Tibial nerve (tissue), 4 donors: ENCODE data around the gene OR2AT4. TPM values are rescaled to one million over a fixed set of nuclear protein-coding genes. Genes with fewer than 3 reads are reported as not detected.
"Not testable (repeated sequence)": the region's sequence is repeated elsewhere in the genome, so short reads cannot be mapped to it uniquely, and the experiment has no call there.

Experiments used
- DNase-seq, 2 donors: peaks; one replicate each; pipeline ENCODE4 v3.0.0-alpha.2; 2019; ENCODE audit warnings: low spot score in 2 of 2
- H3K27ac ChIP-seq, 4 donors: fragments of 200-600 bp; sonication (generic) in 3 of 4; one replicate each; pipeline ENCODE4 v1.5.1; 2017 to 2019; ENCODE audit warnings: mild to moderate bottlenecking in 1 of 4
- H3K27me3 ChIP-seq, 2 donors: fragments of 200-600 bp; sonication (generic) in 1 of 2; one replicate each; pipeline versions ENCODE4 v1.5.1 to v1.6.0; 2017 to 2019
- H3K36me3 ChIP-seq, 3 donors: fragments of 200-600 bp; sonication (generic); one replicate each; pipeline ENCODE4 v1.5.1; 2018 to 2019
- H3K4me1 ChIP-seq, 4 donors: fragments of 200-600 bp; sonication (generic) in 3 of 4; one replicate each; pipeline ENCODE4 v1.5.1; 2017 to 2019
- H3K4me3 ChIP-seq, 4 donors: fragments of 200-600 bp; sonication (generic) in 3 of 4; one replicate each; pipeline ENCODE4 v1.5.1; 2017 to 2019; ENCODE audit warnings: mild to moderate bottlenecking in 1 of 4, moderate library complexity in 1 of 4
- H3K9me3 ChIP-seq, 4 donors: fragments of 200-600 bp; sonication (generic) in 3 of 4; one replicate each; pipeline ENCODE4 v1.5.1; 2017 to 2019
- CTCF ChIP-seq, 5 experiments: fragments of 200-600 bp in 3 of 5; fragments of 450-650 bp in 2 of 5; sonication (generic) in 3 of 5; IDR thresholded peaks; one replicate each; pipeline ENCODE4 v1.5.1; 2016 to 2019; ENCODE audit warnings: antibody characterized with exemption in 5 of 5, mild to moderate bottlenecking in 3 of 5, moderate library complexity in 2 of 5
- EP300 ChIP-seq, 2 donors: sonication (generic); formaldehyde crosslinking; IDR thresholded peaks; one replicate each; pipeline ENCODE4 v1.6.1; 2017; ENCODE audit warnings: antibody characterized with exemption in 2 of 2, mild to moderate bottlenecking in 1 of 2
- POLR2A ChIP-seq, 2 donors: fragments of 450-650 bp; IDR thresholded peaks; one replicate each; pipeline ENCODE4 v1.6.1; 2017; ENCODE audit warnings: antibody characterized with exemption in 2 of 2, mild to moderate bottlenecking in 2 of 2, moderate library complexity in 2 of 2
- WGBS, 2 donors: methylation state at CpG; one replicate each; pipeline ENCODE4 v1.1.5; 2018; 5-methylcytosine and 5-hydroxymethylcytosine counted together
- total RNA-seq, 4 donors: library from RNA; depleted of rRNA; stranded (reverse); fragments of >200 nt; gene quantifications; one replicate each; pipeline ENCODE4 v1.1.0, GENCODE V29; 2016

The OR2AT4 gene
- total RNA-seq, 4 donors from 2014 or later: 0.87 to 2.3 (median 1.5) TPM

GRCh38 chr11:75105462-75105925 is 8.8 kb upstream of the OR2AT4 start:
- WGBS, 2 donors: 48 to 59% methylated on average over 9 of the region's 9 CpGs
- H3K4me1 ChIP-seq: no peaks in the 10 kb centered on the region
- DNase-seq: no peak
- H3K9me3 ChIP-seq: peaks cover 0 to 10% (median 4%) of the 10 kb centered on the region in 4 donors
- TF ChIP-seq CTCF (IDR thresholded peaks at IDR 0.05) (no peak), POLR2A (IDR thresholded peaks at IDR 0.05) (no peak), EP300 (IDR thresholded peaks at IDR 0.05) (no peak)
- H3K27ac ChIP-seq: no peak overlapping the region
- no peaks in the 10 kb centered on the region for H3K36me3 ChIP-seq
- H3K4me3 ChIP-seq: no peak overlapping the region
- no peaks in the 10 kb centered on the region for H3K27me3 ChIP-seq

DNA sequence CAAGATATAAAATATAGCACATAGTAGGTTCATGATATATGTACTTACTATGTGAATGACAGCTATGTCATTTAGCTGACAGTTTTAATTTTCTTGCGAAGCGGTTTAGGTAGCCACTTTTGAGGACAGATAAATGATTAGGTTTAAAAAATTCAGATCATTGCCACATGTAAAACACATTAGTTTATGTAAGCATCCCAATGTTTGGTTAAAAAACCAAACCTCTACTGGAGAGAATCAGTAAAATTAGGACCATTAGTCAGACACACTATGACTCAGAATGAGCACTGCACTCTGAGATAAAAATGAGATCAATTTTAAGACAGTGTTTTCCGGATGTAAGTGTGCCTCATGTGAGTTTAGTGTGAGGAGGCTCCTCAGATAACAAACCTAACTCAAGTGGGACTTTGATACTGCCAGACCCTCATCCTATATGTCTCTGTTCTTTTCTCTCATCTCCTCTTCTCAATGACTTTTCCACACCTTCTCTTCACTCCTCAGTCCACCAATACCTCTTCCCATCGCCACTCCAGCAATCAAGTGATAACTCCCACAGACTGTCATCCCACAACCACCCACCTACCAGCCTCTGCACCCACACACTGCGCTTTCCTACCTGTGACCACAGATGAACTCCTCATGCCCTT is 6.8 kb upstream of the OR2AT4 start:
- H3K4me3 ChIP-seq: no peak overlapping the region
- DNase-seq: no peak
- TF ChIP-seq CTCF (IDR thresholded peaks at IDR 0.05): no peak
- TF ChIP-seq POLR2A (IDR thresholded peaks at IDR 0.05): no peak
- no peak for TF ChIP-seq EP300 (IDR thresholded peaks at IDR 0.05)
- no peaks in the 10 kb centered on the region for H3K27me3 ChIP-seq
- H3K9me3 ChIP-seq: peaks cover 0 to 7% (median 2%) of the 10 kb centered on the region in 4 donors
- WGBS, 2 donors: 78 to 81% methylated on average over 5 of the region's 5 CpGs
- H3K4me1 ChIP-seq: no peaks in the 10 kb centered on the region
- no peak overlapping the region for H3K27ac ChIP-seq
- H3K36me3 ChIP-seq: no peaks in the 10 kb centered on the region

DNA sequence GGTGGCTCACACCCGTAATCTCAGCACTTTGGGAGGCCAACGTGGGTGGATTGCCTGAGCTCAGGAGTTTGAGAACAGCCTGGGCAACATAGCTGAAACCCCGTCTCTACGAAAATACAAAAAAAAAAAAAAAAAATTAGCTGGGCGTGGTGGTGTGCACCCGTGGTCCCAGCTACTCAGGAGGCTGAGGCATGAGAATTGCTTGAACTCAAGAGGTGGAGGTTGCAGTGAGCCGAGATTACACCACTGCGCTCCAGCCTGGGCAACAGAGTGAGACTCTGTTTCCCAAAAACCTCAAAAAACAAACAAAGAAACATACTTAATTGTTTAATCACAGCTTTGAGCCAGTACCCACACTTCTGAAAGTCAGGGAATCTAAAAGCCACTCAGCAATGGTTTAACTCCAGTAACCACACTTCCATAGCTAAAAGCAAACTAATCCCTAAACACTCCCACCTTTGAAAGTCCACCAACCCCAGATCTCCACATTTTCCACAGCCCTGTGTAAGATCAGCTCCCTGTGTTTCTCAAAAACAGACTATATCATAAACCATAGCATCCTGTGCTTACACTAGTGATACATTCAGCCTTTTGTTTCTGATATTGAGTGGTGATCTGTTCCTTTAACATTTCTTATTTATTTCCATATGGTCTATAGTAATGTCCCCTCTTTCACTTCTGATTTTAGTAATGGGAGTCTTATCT is 4.9 kb upstream of the OR2AT4 start:
- peaks cover 0 to 7% (median 2%) of the 10 kb centered on the region in 4 donors for H3K9me3 ChIP-seq
- no peak for TF ChIP-seq POLR2A (IDR thresholded peaks at IDR 0.05)
- TF ChIP-seq EP300 (IDR thresholded peaks at IDR 0.05): no peak
- no peak overlapping the region for H3K27ac ChIP-seq
- DNase-seq: no peak
- 83 to 85% methylated on average over 8 of the region's 8 CpGs for WGBS, 2 donors
- no peaks in the 10 kb centered on the region for H3K36me3 ChIP-seq
- H3K27me3 ChIP-seq: no peaks in the 10 kb centered on the region
- no peak overlapping the region for H3K4me3 ChIP-seq
- H3K4me1 ChIP-seq: no peaks in the 10 kb centered on the region

DNA sequence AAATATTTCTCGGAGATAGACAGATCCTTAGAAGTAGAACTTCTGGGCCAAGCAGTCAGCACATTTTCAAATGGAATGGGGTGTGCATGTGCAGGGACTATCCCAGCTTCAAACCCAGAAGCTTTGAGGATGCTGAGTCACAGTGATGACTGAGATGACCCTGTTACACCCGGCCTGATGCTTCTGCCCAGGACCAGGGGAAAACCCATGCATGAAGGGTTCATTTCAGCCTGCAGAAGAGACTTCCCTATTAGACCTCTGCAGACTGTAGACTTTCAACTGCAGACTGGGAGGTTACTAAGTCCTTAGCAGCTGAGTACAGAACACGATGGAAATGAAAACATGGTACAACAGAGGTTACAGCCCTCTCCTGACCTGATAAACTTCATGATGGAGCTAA is 3.6 kb upstream of the OR2AT4 start:
- peaks cover 0 to 7% (median 2%) of the 10 kb centered on the region in 4 donors for H3K9me3 ChIP-seq
- no peaks in the 10 kb centered on the region for H3K4me1 ChIP-seq
- H3K4me3 ChIP-seq: no peak overlapping the region
- 35 to 43% methylated on average over 3 of the region's 3 CpGs for WGBS, 2 donors
- H3K27ac ChIP-seq: no peak overlapping the region
- DNase-seq: no peak
- H3K27me3 ChIP-seq: no peaks in the 10 kb centered on the region
- no peaks in the 10 kb centered on the region for H3K36me3 ChIP-seq
- TF ChIP-seq EP300 (IDR thresholded peaks at IDR 0.05): no peak
- no peak for TF ChIP-seq CTCF (IDR thresholded peaks at IDR 0.05)
- no peak for TF ChIP-seq POLR2A (IDR thresholded peaks at IDR 0.05)

GRCh38 chr11:75099635-75100034 is 3.0 kb upstream of the OR2AT4 start:
- WGBS, 2 donors: 94 to 97% methylated on average over 1 of the region's 1 CpG
- no peak for DNase-seq
- Histone ChIP-seq H3K27me3 (no peaks in the 10 kb centered on the region), H3K27ac (no peak overlapping the region), H3K9me3 (peaks cover 0 to 7% (median 2%) of the 10 kb centered on the region in 4 donors), H3K4me3 (no peak overlapping the region), H3K36me3 (no peaks in the 10 kb centered on the region), H3K4me1 (no peaks in the 10 kb centered on the region)
- no peak for TF ChIP-seq CTCF (IDR thresholded peaks at IDR 0.05)
- TF ChIP-seq EP300 (IDR thresholded peaks at IDR 0.05): no peak
- TF ChIP-seq POLR2A (IDR thresholded peaks at IDR 0.05): no peak

DNA sequence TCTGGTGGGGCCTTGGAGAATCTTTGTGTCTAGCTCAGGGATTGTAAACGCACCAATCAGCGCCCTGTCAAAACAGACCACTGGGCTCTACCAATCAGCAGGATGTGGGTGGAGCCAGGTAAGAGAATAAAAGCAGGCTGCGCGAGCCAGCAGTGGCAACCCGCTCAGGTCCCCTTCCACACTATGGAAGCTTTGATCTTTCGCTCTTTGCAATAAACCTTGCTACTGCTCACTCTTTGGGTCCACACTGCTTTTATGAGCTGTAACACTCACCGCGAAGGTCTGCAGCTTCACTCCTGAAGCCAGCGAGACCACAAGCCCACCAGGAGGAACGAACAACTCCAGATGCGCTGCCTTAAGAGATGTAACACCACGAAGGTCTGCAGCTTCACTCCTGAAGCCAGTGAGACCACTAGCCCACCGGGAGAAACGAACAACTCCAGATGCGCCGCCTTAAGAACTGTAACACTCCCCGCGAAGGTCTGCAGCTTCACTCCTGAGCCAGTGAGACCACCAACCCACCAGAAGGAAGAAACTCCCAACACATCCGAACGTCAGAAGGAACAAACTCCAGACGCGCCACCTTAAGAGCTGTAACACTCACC is 2.3 kb upstream of the OR2AT4 start:
- not testable (repeated sequence) for H3K4me3 ChIP-seq, H3K9me3 ChIP-seq, H3K27me3 ChIP-seq, H3K36me3 ChIP-seq, H3K27ac ChIP-seq, H3K4me1 ChIP-seq, DNase-seq
- 92% methylated on average over 22 of the region's 22 CpGs for WGBS, 2 donors

GRCh38 chr11:75098181-75098580 is 1.5 kb upstream of the OR2AT4 start:
- not testable (repeated sequence) for H3K27me3 ChIP-seq, DNase-seq, H3K4me3 ChIP-seq, H3K36me3 ChIP-seq, H3K4me1 ChIP-seq, H3K27ac ChIP-seq, H3K9me3 ChIP-seq
- WGBS, 2 donors: 87 to 96% methylated on average over 15 to 18 of the region's 21 CpGs
